Hepatic stellate cell (primary cell): ENCODE data around the gene CNOT6.

Experiments
- DNase-seq: peaks from one replicate; pipeline ENCODE4 v3.0.0; 2011; ENCODE audit warnings: low spot score

CNOT6 gene

GRCh38 chr5:180601591-180602480 is 107.7 kb downstream of the CNOT6 start:
- DNase-seq = peak; percentile 8

- DNase-seq = no peak
These were observed 108.4 kb downstream of the CNOT6 start for GRCh38 chr5:180602481-180603075.

- no peak for DNase-seq
These were observed 109.0 kb downstream of the CNOT6 start for GRCh38 chr5:180603076-180603594.

DNA sequence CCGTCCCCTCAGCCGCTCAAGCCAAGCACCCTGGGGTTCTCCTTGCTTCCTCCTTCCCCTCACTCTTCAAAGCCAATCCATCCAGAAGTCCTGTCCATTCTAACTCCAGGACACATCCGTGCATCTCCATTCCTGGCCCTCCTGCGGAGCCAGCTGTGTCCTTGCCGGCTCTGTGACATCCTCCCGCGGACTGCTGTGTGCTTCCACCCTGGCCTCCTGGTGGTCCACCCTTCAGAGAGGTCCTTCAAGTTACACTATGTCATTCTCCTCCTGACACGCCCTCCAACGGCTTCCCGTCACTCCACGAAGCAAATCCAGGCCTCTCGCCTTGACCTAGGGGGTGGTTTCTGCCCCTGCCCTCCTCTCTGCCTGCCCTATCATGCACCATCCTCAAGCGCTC is 110.1 kb downstream of the CNOT6 start:
- DNase-seq = no peak

DNA sequence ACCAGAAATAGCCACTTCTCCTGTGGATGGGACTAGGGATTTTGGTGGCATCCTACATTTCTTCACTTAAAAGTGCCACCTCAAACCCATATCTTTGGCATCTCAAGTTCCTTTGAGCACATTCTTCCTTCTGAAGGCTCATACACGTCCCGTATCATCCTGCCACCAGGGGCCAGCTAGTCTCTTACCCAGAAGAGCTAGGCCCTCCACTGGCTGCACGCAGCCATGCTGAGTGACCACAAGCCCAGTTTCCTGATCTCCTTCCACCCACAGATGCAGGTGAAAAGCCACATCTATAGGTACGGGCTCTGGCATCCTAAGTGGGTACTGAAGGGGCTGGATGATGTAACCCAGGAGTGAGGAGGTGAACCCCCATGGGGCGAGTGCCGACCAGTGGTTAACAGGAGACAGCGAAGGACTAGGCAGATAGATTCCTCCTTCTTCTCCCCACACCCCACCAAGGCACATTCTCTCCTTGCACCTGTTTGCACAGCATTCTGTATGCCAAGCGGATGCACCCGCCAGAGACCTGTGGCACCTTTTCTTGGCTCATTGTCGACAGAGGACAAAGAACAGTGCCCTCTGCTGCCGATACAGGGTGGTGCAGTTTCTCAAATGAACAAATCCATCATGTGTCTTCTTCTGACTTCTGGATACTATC is 111.5 kb downstream of the CNOT6 start:
- peak; percentile 55 for DNase-seq

DNA sequence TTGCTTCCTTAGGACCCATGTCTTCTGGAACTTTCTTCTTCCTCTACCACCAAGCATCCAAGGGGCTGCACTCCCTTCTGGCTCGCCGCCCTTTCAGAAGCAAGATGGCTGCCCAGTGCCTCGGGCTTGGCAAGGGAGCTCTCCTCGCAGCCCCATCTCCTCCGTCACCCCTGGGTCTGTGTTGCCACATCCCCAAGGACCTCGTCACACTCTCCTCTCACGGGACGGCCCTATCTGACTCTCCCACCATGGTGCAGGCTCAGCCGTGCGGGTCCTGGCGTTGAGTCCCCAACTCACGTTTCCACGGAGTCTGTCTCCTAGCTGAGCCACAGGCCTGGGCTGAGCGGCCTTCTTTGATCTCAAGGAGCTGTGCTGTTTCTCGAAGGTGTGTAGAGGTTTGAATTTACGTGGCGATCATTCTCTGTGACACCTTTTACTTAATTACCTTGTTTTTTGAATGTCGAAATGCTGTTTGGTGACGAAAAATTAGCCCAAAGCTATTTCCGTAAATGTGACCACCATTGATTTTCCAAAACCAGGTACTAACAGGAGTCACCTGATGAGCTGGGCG is 112.1 kb downstream of the CNOT6 start:
- DNase-seq = no peak

- no peak for DNase-seq
These were observed 113.8 kb downstream of the CNOT6 start for GRCh38 chr5:180607861-180608571.

DNA sequence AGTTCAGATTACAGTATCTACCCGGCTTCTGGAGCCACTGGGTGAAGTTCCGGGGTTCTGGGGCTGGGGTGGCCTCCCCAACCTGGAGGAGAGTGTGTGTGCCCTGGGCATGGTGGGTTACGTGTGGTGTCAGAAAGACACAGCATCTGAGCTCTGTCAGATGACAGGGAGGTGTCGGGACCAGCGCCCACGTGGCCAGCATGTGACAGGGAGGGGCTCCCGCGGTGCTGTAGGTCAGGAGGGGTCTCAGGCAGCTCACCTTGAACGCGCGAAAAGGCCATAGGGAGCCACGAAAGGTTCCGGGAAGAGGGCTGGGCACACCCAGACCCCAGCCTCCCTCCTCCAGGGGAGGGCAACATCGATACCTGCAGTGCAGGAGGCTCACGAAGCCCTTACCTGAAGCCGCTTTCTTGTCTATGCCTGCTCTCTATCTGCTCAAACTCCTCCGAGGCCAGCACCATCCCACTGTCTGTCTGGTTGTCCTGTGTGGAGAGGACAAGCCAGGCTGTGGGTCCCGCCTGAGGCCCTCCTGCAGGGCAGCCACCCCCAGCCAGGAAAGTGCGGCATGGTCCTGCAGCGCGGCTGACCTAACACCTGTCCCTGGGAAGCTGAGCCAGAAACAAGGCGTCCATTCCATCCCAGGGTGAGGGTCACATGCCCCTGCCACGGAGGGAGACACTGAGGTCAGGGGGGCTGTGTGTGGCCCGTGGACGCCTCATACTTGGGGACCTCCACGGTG is 114.6 kb downstream of the CNOT6 start:
- DNase-seq = no peak

- no peak for DNase-seq
These were observed 115.2 kb downstream of the CNOT6 start for GRCh38 chr5:180609386-180609785.

DNA sequence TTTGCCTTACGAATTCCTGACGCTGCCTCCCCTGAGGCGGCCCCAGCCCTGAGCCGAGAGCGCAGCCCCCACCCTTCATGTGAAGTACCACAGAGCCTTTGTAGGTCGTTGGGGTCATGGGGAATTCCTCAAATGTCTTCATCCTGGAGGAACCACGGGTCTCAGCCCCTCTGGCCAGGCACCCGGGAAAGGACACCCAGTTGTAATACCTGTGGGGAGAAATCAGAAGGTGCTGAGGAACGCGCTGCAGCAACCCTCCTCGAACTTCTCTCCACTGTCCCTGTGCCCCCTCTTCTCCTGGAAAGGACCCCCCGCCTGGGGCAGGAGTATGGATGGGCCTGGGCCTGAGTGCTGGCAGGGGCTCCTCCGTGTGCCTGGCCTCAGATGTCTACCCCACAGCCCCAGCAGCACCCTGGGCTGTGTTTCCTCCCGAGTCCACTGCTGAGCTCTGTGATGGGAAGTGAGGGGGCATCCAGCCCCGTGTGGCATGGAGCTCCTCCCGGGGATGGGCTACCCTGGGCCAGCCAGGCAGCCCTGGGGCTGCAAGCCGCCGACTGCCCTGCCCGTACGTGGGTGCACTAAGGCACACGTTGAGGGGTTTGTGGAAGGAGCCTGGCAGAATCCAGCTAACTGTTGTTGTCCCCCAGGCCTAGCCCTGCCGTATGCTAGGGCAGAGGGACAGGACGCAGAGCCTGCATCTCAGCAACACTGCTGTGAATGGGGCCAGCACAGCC is 115.8 kb downstream of the CNOT6 start:
- DNase-seq = no peak

DNA sequence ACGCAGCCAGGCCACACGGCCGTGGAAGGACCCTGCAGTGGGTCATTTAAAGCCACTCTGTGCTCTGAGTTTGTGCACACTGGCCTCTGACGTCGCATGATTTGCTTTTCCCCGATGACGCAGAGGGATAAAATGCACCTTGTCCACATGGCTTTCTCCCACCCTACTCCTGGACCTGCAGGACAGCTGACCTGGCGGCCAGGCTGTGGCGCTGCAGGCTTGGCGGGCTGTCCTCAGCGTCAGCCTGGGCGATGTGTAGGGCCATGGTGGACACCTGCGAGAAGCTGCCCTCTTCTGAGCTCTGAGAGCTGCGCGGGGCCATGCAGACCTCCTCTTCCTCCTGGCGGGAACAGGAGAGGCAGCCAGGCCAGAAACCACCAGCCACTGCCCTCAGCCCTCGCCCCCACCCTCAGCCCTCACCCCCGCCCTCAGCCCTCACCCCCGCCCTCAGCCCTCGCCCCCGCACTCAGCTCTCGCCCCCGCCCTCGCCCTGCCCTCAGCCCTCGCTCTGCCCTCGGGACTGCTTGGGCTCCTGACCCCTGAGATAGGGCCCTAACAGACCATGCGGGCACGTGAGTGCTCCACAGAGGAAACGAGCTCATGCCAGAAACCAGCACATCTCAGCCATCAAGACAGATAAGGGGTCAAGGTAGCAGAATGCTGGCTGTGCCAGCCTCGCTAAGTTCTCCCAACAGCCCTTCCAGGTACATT is 117.1 kb downstream of the CNOT6 start:
- no peak for DNase-seq

- DNase-seq = no peak
These were observed 118.5 kb downstream of the CNOT6 start for GRCh38 chr5:180612683-180613082.

DNA sequence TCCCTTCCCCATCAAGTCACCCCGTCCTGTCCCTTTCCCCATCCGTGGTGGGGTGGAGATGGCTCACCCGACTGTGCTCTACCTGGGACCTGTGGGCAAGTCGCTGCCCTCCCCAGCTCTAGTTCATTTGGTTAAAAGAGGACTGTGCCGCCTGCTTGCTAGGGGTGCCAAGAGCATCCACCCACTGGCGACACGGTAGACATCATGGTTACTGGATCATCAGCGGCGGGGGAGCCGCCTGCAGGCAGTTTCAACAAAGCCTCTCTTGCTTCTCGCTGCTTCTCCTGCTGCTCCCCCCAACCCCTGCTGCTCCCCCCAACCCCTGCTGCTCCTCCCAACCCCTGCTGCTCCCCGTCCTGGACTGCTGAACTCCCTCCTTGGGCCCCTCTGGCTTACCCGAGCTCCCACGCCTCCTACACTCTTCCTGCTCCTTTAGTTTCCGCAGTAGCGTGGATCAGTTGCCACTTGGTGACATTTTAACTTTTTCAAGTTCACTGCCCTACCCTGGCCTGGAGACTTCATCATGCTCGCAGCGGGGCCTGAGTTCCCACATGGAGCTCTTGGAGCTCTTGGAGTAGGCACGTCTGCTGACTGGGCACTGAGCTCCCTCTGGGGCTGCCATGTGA is 119.1 kb downstream of the CNOT6 start:
- no peak for DNase-seq

- DNase-seq = no peak
These were observed 119.6 kb downstream of the CNOT6 start for GRCh38 chr5:180613814-180614188.

GRCh38 chr5:180618487-180618828 is 124.3 kb downstream of the CNOT6 start:
- DNase-seq = no peak

DNA sequence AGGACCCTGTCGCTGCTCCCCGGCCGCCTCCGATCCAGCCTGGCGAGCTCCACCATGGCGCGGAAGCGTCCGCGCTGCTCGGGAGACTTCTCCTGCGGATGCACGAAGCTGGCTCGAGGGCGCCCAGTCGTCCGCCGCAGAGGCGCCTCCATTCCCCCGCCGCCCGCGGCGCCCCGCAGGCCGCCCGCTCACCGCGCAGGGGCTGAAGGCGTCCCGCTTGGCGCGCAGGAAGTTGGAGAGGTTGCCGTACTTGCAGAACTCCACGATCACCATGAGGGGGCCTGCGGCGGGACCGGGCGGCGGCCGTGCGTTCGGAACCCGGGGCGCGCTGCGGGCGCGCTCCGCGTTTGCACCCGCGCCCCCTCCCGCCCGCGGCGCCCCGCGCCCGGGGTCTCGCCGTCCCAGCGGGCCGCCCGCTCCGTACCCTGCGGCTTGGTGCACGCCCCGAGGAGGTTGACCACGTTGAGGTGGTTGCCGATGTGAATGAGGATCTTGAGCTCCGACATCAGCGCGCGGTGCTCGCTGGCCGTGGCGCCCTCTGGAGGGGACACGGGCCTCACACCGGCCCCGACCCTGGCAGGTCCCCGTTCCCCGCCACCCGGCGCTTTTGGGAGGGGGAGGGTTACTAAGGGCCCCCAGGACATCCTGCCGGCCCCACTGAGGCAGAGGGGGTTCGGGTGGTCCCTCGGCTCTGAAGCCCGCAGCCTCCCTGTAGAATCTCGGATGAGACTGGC is 124.8 kb downstream of the CNOT6 start:
- DNase-seq = peak; percentile 55

- DNase-seq = no peak
These were observed 125.4 kb downstream of the CNOT6 start for GRCh38 chr5:180619563-180619915.

- DNase-seq = no peak
These were observed 125.8 kb downstream of the CNOT6 start for GRCh38 chr5:180620014-180620413.

DNA sequence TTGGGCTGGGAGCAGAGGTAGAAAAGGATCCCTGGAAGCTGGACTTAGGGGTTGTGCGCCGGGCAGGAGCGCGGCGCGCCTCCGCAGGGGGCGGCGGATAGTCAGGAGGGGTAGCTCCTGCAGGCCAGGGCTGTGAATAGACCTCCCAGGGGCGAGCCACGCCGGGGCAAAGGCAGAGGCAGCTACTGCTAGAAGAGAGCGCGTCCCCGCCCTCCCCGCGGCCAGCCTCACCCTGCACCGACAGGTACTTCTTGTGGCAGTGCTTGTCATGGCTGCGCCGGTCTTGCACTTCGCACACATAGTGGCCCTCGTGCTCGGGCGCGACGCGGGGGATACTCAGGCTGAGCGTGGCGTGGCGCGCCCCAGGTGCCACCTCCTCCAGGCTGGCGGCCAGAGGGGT is 127.1 kb downstream of the CNOT6 start:
- DNase-seq = no peak
